Gastrocnemius medialis (tissue), 4 donors: ENCODE measurements around the gene CIDEA. TPM values are rescaled to one million over a fixed set of nuclear protein-coding genes. Genes with fewer than 3 reads are reported as not detected.

Experiments
- ATAC-seq, 2 donors: fragments of 150-250 bp; one replicate each; pipeline ENCODE4 v1.9.1; 2016
- DNase-seq, 2 donors: peaks; one replicate each; pipeline ENCODE4 v3.0.0-alpha.2; 2019
- H3K27ac ChIP-seq, 4 donors: fragments of 200-600 bp; sonication (generic); 1 replicate in 1 of 4; 2 replicates in 3 of 4; pipeline ENCODE4 v1.5.1; 2016 to 2018; ENCODE audit warnings: mild to moderate bottlenecking in 2 of 4, moderate library complexity in 1 of 4
- H3K27me3 ChIP-seq, 3 donors: fragments of 200-600 bp; sonication (generic) in 2 of 3; 1 replicate in 1 of 3; 2 replicates in 2 of 3; pipeline versions ENCODE4 v1.5.1 to v1.6.0; 2016 to 2019; ENCODE audit warnings: mild to moderate bottlenecking in 1 of 3, moderate library complexity in 1 of 3
- H3K36me3 ChIP-seq, 2 donors: fragments of 200-600 bp; sonication (generic) in 1 of 2; one replicate each; pipeline ENCODE4 v1.5.1; 2017 to 2018
- H3K4me1 ChIP-seq, 2 donors: fragments of 200-600 bp; sonication (generic) in 1 of 2; one replicate each; pipeline ENCODE4 v1.5.1; 2016 to 2017; ENCODE audit warnings: mild to moderate bottlenecking in 2 of 2
- H3K4me3 ChIP-seq, 4 donors: fragments of 200-600 bp; sonication (generic) in 3 of 4; 1 replicate in 1 of 4; 2 replicates in 3 of 4; pipeline ENCODE4 v1.5.1; 2016 to 2019; ENCODE audit warnings: mild to moderate bottlenecking in 2 of 4
- H3K9me3 ChIP-seq, 3 donors: fragments of 200-600 bp; sonication (generic) in 2 of 3; 1 replicate in 1 of 3; 2 replicates in 2 of 3; pipeline ENCODE4 v1.5.1; 2016 to 2019
- POLR2A ChIP-seq, 2 donors: fragments of 450-650 bp; IDR thresholded peaks; one replicate each; pipeline ENCODE4 v1.6.1; 2017; ENCODE audit warnings: antibody characterized with exemption in 2 of 2, mild to moderate bottlenecking in 2 of 2, moderate library complexity in 2 of 2
- in situ Hi-C, 4 donors: fragments of 200-750 bp; cut with MboI; loops; one replicate each; pipeline versions ENCODE4 v1.15.0 to v1.8.0; 2017; ENCODE audit warnings: low sequenced_read_pairs in 4 of 4
- intact Hi-C: fragments of 100-400 bp; cut with DNase I; formaldehyde crosslinking; loops from one replicate; pipeline ENCODE4 v1.15.1; 2023; ENCODE audit warnings: low total_unique reads
- total RNA-seq, 4 donors: library from RNA; depleted of rRNA; stranded (reverse); fragments of >200 nt; gene quantifications; one replicate each; pipeline versions ENCODE4 v1.1.0 to v1.2.3, GENCODE V29; 2016
- TF ChIP-seq, protein P1 (sequence below), 5 experiments: fragments of 450-650 bp in 3 of 5; fragments of 200-600 bp in 2 of 5; sonication (generic) in 2 of 5; IDR thresholded peaks in 4 of 5; conservative IDR thresholded peaks in 1 of 5; 1 replicate in 4 of 5; 2 replicates in 1 of 5; pipeline ENCODE4 v1.5.1; 2016 to 2019; ENCODE audit warnings: antibody characterized with exemption in 5 of 5, mild to moderate bottlenecking in 3 of 5, moderate library complexity in 3 of 5

The CIDEA gene
- total RNA-seq, 4 donors from 2014 or later = 0.33 to 7.4 TPM; not detected in 2

DNA sequence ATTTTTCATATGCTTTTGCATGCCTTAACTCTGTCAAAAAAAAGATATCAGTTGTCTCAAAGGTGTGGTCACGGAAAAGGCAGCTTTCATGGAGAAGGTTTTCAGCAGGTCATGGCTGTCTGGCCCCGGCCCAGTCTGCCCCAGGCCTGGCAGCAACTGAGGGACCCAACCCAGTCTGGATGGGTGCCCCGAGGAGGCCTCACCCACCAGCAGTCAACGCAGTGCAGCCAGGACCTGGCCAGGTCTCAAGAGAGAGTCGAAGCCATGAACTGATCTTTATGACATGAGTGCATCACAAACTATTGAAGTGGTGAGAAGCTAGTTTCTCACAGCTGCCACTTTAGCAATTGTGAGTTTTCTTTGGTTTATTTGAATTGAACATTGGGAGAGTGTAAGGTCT, 61.8 kb downstream of the CIDEA start:
- peak overlapping the region in 2 of 4 donors; percentile 4 to 18 for H3K27ac ChIP-seq
- no peak overlapping the region for H3K4me3 ChIP-seq
- DNase-seq = no peak
- peaks cover 0 to 16% of the 10 kb centered on the region in 2 donors for H3K36me3 ChIP-seq
- H3K27me3 ChIP-seq = no peaks in the 10 kb centered on the region
- no peak for ATAC-seq
- intact Hi-C loops (no loop called here), in situ Hi-C loops (no loop called here)
- H3K9me3 ChIP-seq = peaks cover 0 to 6% (median 0%) of the 10 kb centered on the region in 3 donors
- no peak for TF ChIP-seq POLR2A (IDR thresholded peaks at IDR 0.05)
- TF ChIP-seq, protein P1, sequence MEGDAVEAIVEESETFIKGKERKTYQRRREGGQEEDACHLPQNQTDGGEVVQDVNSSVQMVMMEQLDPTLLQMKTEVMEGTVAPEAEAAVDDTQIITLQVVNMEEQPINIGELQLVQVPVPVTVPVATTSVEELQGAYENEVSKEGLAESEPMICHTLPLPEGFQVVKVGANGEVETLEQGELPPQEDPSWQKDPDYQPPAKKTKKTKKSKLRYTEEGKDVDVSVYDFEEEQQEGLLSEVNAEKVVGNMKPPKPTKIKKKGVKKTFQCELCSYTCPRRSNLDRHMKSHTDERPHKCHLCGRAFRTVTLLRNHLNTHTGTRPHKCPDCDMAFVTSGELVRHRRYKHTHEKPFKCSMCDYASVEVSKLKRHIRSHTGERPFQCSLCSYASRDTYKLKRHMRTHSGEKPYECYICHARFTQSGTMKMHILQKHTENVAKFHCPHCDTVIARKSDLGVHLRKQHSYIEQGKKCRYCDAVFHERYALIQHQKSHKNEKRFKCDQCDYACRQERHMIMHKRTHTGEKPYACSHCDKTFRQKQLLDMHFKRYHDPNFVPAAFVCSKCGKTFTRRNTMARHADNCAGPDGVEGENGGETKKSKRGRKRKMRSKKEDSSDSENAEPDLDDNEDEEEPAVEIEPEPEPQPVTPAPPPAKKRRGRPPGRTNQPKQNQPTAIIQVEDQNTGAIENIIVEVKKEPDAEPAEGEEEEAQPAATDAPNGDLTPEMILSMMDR (IDR thresholded peaks at IDR 0.05 in 4 of 5, conservative IDR thresholded peaks at IDR 0.05 in 1 of 5) = no peak
- peaks cover 13 to 20% of the 10 kb centered on the region in 2 donors for H3K4me1 ChIP-seq

DNA sequence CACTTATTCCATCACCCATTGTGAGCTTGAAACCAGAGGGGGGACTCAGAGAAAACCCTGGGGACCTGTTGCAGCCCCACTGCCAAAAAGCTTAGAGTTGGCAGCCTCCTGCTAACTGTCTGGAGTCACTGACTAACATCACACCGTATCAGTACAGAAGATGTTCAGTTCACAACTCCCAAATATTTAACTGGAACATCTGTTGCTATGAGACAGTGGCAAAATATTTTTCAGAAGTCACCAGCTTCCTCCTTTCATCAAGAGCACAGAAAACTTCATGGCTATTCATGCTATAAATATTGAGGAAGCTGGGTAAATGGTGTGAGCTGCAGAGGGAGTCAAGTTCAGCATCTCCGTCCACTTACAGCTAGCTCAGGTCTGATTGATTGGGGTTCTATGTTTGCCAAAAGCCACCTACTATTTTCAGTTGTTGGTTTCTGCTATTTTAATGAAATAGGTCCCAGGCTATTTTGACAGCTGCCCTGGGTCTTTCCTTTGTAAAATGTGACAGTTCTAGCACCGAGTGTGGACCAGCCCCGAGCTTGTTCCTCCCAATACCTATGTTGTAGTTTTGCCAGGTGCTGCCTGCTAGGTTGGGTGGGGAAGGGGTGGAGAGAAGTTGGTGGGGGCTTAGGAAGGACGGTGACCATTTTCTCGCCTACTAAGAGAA, 63.6 kb downstream of the CIDEA start:
- peak in 1 of 2 donors; percentile 40 for ATAC-seq
- H3K9me3 ChIP-seq = no peaks in the 10 kb centered on the region
- peaks cover 0 to 9% of the 10 kb centered on the region in 2 donors for H3K36me3 ChIP-seq
- TF ChIP-seq, protein P1 (IDR thresholded peaks at IDR 0.05 in 4 of 5, conservative IDR thresholded peaks at IDR 0.05 in 1 of 5) = no peak
- TF ChIP-seq POLR2A (IDR thresholded peaks at IDR 0.05) = no peak
- H3K27me3 ChIP-seq = no peaks in the 10 kb centered on the region
- H3K4me1 ChIP-seq = peaks cover 13 to 20% of the 10 kb centered on the region in 2 donors
- no peak overlapping the region for H3K4me3 ChIP-seq
- intact Hi-C loops (no loop called here), in situ Hi-C loops (no loop called here)
- peak overlapping the region in 1 of 4 donors; percentile 27 for H3K27ac ChIP-seq
- DNase-seq = no peak

DNA sequence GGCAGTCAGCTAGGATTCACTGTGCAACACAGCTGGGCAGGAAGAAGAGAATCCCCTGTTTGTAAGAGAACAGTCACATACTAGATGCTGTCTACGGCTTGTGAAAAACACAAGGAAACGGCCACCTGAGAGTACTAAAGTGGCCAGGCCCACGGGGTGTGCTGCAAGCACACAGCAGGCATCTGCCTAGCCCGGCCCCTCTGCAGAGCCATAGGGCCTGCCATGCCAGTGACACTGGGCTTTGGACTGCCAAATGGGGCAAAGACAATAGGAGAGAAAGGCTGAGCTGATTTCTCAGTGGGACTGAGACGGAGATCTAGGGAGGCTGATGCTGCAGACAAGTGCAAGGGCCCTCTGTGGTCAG, 64.2 kb downstream of the CIDEA start:
- no peak for TF ChIP-seq POLR2A (IDR thresholded peaks at IDR 0.05)
- TF ChIP-seq, protein P1 (IDR thresholded peaks at IDR 0.05 in 4 of 5, conservative IDR thresholded peaks at IDR 0.05 in 1 of 5) = no peak
- H3K27ac ChIP-seq = peak overlapping the region in 1 of 4 donors; percentile 27
- in situ Hi-C loops = no loop called here
- no peaks in the 10 kb centered on the region for H3K27me3 ChIP-seq
- ATAC-seq = peak; percentile 15 to 30
- H3K36me3 ChIP-seq = peaks cover 0 to 9% of the 10 kb centered on the region in 2 donors
- H3K9me3 ChIP-seq = no peaks in the 10 kb centered on the region
- peaks cover 13 to 20% of the 10 kb centered on the region in 2 donors for H3K4me1 ChIP-seq
- DNase-seq = no peak
- H3K4me3 ChIP-seq = no peak overlapping the region
- intact Hi-C loops = no loop called here

DNA sequence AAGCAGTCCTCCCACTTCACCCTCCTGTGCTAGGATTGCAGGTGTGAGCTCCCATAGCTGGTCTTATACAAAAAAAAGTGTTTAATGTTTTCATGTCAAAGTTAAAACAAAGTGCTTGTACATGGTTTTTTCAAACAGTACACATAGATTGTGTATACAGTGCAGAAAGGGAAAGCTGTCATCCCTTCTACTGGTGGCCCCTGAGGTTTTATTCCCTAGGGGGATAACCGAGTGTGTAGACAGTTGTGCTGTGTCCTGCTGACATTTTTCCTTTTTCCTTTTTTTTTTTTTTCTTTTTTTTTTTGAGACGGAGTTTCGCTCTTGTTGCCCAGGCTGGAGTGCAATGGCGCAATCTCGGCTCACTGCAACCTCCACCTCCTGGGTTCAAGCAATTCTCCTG, 64.7 kb downstream of the CIDEA start:
- no peak for TF ChIP-seq POLR2A (IDR thresholded peaks at IDR 0.05)
- TF ChIP-seq, protein P1 (IDR thresholded peaks at IDR 0.05 in 4 of 5, conservative IDR thresholded peaks at IDR 0.05 in 1 of 5) = no peak
- Histone ChIP-seq H3K27ac (no peak overlapping the region), H3K36me3 (peaks cover 0 to 9% of the 10 kb centered on the region in 2 donors), H3K4me3 (no peak overlapping the region), H3K4me1 (peaks cover 13 to 20% of the 10 kb centered on the region in 2 donors), H3K27me3 (no peaks in the 10 kb centered on the region), H3K9me3 (no peaks in the 10 kb centered on the region)
- ATAC-seq = no peak
- intact Hi-C loops = no loop called here
- in situ Hi-C loops = no loop called here
- DNase-seq = no peak
